Smooth muscle cell of the brain vasculature (primary cell): ENCODE measurements around the gene EBF3.

Experiments used
- DNase-seq: peaks from one replicate; pipeline ENCODE4 v3.0.0-alpha.2; 2012; ENCODE audit warnings: low read depth, low spot score

Gene EBF3

GRCh38 chr10:129945064-129945463 lies 19.0 kb downstream of the EBF3 start:
- DNase-seq = no peak

GRCh38 chr10:129944456-129944855 lies 19.6 kb downstream of the EBF3 start:
- DNase-seq = no peak

GRCh38 chr10:129942936-129943715 lies 20.9 kb downstream of the EBF3 start:
- no peak for DNase-seq

- no peak for DNase-seq
These were observed 21.7 kb downstream of the EBF3 start for GRCh38 chr10:129942391-129942790.

- DNase-seq = no peak
These were observed 22.1 kb downstream of the EBF3 start for GRCh38 chr10:129942019-129942277.

GRCh38 chr10:129941199-129942018 lies 22.7 kb downstream of the EBF3 start:
- no peak for DNase-seq

DNA sequence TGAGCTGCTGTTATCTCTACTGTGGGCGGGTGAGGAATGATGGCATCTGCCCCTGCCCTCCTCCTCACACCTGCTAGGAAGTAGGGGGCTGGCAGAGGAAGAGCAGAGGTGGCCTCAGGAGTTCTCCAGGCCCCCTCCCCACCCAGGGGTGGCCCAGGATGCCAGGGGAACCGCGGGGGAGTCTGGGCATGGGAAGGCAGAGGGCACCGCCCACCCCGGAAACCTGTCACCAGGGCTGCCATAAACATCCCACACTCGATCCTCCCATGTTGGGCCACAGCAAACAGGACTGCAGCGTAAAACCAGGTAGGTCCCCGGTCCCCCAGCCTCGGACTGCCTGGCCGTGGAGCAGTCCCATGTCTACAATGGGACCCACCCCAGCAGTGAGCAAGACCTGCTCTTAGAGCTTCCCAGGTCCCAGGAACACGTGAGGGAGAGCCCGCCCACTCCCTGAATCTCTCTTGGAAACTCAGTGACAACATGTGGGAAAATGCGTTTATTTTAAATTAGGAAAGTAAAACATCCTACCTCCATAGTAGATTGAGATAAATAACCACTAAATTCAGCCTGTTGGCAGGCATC lies 23.4 kb downstream of the EBF3 start:
- DNase-seq = no peak

- no peak for DNase-seq
These were observed 24.4 kb downstream of the EBF3 start for GRCh38 chr10:129939416-129940275.

GRCh38 chr10:129938460-129938859 lies 25.6 kb downstream of the EBF3 start:
- DNase-seq = no peak

DNA sequence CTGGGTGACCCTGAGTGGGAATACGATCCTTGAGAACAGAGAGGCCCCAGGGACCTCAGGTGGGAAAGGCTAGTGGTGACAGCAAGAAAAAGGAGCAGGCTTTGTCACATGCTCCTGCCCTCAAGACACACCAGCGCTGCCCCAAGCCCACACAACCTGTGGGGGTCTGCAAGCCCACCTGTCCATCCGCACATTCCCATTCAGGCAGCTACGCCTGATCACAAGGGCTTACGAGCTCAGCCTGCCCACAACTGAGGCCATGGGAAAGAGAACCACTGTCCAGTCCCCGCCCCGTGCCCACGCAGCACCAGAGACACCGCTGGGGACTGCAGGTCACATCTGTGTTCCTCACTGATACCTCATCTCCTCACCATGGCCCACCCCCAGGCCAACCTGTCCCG lies 26.7 kb downstream of the EBF3 start:
- no peak for DNase-seq

DNA sequence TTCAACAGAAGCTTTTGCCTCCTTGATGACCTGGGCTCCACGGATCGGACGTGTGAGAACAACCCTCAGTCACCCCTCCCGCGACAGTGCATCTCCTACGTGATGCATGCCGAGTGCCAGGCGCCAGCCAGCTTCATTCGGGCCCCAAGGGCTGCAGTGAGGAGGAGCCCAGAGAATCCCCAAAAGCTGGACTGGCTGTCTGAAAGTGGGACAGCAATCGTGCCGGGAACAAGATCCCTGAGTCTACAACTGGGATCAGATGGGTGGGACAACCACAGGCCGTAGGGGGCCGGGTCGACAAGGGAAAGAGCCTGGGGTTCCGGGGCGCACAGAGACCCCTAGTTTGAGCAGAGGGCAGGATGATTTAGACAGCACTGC lies 27.2 kb downstream of the EBF3 start:
- DNase-seq = no peak

DNA sequence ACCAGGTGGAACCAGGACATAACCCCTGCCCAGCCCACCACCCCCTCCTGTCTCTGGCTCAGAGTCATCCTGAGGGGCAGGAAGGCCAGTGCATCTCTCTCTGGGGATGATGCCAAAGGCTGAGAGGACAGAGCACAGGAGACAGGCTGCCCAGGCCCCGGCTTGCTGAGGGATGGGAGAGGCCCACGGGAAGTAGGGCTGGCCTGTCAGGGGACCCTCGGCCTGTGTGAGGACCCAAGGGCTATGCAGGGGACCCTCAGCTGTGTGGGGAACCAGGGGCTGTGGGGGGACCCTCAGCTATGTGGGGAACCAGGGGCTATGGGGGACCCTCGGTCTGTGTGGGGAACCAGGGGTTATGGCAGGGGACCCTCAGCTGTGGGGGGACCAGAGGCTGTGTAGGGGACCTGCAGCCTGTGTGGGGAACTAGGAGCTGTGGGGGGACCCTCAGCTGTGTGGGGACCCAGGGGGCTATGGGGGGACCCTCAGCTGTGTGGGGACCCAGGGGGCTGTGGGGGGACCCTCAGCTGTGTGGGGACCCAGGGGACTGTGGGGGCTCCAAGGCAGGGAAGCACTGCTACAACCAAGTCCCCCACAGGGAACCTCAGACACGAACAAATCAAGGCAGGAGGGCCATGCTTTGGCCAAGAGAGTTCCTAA lies 27.7 kb downstream of the EBF3 start:
- DNase-seq = no peak

GRCh38 chr10:129935867-129936152 lies 28.3 kb downstream of the EBF3 start:
- DNase-seq = no peak

GRCh38 chr10:129935102-129935866 lies 28.8 kb downstream of the EBF3 start:
- no peak for DNase-seq

- no peak for DNase-seq
These were observed 29.7 kb downstream of the EBF3 start for GRCh38 chr10:129934196-129934925.

DNA sequence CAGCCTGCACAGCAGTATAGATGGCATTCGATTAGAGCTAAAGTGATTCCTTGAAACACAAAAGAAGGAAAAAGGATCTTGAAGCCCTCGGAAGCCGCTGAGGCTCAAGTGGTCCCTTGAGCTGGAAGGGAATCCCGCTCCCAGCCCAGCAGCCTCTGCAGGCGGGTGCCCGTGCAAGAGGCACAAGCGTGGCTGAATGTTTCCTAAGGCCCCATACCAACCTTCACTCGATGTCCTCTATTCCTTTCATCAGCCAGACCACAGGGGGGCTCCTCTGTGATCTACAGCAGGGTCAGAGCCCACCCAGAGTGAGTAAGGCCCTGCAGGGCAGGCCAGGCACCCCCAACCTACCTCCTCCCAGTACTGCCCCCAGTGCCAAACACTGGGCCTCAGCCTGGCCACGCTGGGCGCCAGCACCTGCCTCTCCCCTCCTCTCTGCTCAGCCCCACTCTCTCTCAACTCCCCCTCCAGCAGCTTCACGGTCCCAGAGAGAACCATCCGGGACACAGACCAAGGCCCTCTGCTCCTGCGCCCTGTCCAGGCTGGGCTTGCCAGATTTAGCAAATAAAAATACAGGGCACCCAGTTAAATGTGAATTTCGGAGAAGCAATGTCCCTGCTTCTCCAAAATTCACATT lies 30.5 kb downstream of the EBF3 start:
- DNase-seq = no peak

GRCh38 chr10:129932751-129933433 lies 31.2 kb downstream of the EBF3 start:
- no peak for DNase-seq

- DNase-seq = no peak
These were observed 31.9 kb downstream of the EBF3 start for GRCh38 chr10:129932182-129932581.
